GM10266 (cell line): ENCODE measurements around the gene PDE4C.

ENCODE experiments used
- DNase-seq: peaks from one replicate; pipeline ENCODE4 v3.0.0; 2012; ENCODE audit errors: extremely low spot score
- TF ChIP-seq, protein P1 (sequence below): IDR thresholded peaks from 2 replicates; pipeline ENCODE4 v1.5.1; 2012; ENCODE audit warnings: mild to moderate bottlenecking, low read depth; ENCODE audit not compliant: control insufficient read depth, insufficient read depth; ENCODE audit errors: missing control alignments

The PDE4C gene

DNA sequence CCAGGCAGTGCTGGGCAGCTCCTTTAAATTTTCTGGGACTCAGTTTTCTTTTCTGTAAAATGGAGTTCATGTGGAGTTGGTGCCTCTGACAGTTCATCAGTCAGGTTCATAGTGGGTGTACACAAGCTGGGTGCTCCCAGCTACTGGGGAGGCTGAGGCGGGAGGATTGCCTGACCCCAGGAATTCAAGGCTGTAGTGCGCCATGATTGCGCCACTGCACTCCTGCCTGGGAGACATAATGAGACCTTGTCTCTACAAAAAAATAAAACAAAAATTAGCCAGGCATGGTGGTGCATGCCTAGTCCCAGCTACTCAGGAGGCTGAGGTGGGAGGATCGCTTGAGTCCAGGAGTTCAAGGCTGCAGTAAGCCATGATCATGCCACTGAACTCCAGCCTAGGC, 26.9 kb upstream of the PDE4C start:
- TF ChIP-seq, protein P1, sequence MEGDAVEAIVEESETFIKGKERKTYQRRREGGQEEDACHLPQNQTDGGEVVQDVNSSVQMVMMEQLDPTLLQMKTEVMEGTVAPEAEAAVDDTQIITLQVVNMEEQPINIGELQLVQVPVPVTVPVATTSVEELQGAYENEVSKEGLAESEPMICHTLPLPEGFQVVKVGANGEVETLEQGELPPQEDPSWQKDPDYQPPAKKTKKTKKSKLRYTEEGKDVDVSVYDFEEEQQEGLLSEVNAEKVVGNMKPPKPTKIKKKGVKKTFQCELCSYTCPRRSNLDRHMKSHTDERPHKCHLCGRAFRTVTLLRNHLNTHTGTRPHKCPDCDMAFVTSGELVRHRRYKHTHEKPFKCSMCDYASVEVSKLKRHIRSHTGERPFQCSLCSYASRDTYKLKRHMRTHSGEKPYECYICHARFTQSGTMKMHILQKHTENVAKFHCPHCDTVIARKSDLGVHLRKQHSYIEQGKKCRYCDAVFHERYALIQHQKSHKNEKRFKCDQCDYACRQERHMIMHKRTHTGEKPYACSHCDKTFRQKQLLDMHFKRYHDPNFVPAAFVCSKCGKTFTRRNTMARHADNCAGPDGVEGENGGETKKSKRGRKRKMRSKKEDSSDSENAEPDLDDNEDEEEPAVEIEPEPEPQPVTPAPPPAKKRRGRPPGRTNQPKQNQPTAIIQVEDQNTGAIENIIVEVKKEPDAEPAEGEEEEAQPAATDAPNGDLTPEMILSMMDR = no peak
- DNase-seq = no peak

DNA sequence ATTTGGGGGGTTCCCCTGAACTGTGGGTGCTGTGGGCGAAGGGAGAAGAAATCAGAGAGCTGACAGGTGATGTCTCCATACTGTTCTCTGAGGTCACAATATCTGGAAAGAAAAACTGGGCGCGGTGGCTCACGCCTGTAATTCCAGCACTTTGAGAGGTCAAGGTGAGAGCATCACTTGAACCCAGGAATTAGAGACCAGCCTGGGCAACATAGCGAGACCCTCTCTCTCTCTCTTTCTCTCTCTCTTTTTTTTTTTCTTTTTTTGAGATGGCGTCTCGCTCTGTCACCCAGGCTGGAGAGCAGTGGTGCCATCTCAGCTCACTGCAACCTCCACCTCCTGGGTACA, 26.1 kb upstream of the PDE4C start:
- TF ChIP-seq, protein P1 = no peak

DNA sequence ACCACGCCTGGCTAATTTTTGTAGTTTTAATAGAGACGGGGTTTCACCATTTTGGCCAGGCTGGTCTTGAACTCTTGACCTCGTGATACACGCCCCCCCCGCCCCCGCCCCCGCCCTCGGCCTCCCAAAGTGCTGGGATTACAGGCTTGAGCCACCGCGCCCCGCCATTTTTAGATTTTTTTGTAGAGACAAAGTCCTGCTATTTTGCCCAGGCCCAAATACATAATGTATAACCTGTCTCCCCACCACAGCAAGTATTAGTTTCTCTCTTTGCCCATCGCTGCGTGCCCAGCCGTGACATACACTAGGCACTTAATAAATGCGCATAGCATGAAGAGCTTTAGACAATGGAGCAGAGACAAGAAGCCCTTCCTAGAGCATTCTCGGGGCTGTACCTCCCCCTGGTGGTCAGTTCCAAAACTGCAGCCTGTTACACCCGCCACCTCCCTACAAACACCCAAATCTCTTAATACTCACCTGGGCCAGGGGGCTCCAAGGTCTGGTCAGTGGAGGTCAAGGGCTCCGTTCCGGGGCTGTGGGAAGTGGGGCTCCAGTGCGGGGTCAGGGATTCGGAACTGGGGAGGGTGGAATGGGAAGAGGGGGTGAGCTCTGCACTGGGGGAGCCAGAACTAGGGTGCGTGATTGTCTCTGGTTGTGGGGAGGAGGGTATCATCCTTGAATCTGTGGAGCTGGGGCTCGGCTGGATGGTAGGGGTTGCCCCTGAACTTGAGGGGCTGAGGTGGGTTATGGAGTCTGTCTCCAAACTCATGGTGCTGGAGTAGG, 25.5 kb upstream of the PDE4C start:
- peak; percentile 91 for DNase-seq
- TF ChIP-seq, protein P1 = peak; percentile 93

More for the DNA sequence above, 26.1 kb upstream of the PDE4C start:
- no peak for DNase-seq

DNA sequence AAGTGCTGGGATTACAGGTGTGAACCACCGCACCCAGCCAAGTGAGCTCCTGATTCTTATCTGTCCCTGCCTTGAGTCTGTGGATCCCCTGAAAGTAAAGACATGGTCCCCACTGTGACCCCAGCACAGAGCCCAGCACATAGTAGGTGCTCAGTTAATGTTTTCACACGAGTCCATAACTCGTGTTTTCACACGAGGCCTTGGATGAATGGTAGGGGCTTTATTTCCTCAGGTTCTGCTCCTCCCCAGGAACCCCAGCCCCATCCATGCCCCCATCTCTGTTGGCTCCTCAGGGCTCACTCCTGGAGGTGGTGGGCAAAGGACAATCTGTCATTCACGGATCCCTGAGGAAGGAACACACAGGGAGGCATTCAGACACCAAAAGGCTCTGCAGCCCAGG, 23.6 kb upstream of the PDE4C start:
- TF ChIP-seq, protein P1 = no peak
- DNase-seq = no peak

DNA sequence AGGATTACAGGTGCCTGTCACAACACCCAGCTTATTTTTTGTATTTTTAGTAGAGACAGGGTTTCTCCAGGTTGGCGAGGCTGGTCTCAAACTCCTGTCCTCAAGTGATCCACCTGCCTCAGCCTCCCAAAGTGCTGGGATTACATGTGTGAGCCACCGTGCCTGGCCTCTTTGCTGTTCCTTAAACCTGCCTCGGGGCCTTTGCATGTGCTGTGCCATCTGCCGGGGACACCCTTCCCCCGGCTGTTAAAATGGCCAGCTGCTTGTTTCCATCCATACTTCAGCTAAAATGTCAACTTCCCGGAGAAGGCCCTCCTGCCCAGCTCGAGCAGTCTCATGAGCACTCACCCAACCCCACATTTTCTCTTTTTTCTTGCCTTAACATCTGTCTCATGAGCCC, 19.1 kb upstream of the PDE4C start:
- DNase-seq = no peak
- TF ChIP-seq, protein P1 = no peak

DNA sequence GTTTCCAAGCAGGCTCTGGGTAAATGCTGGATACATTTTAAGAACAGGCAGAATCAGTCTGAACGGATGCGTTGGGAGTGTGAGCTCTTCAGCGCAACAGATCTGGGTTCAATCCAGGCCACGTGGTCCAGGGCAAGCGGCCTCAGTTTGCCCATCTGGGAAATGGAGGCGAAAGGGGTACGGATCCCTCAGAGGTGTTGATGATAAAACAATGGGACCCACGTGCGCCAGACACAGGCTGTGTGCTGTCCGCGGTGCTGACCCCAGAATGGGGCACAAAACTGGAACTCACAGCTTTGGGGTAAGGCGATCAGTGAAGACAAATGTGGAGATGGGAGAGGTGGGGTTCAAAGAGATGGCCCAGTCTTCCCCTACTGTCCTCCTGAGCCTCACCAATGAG, 13.1 kb upstream of the PDE4C start:
- TF ChIP-seq, protein P1 = no peak
- DNase-seq = no peak

DNA sequence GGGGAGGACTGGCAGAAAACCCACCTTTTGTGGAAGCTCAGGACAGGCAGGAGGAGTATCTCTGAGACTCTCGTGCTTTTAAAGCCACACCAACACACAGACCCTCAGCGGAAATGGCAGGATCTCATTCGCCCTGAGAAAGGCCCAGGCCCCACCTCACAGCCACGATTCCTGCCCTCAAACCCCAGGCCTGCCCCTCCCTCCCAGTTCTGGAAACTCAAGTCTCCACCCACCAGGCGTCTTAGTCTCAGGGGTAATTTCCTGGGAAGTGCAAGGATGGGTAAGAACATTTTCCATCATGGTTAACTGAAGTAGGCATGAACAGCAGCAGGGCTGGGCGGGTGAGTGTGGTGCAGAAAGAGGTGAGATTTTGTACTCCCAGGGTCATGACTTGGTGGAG, 8.0 kb upstream of the PDE4C start:
- DNase-seq = no peak
- TF ChIP-seq, protein P1 = no peak
